ENCODE measurements around the gene VSIG8. TPM values are rescaled to one million over a fixed set of nuclear protein-coding genes. Genes with fewer than 3 reads are reported as not detected.

The VSIG8 gene
- total and polyA plus RNA-seq, 2 donors (not counting 3 experiments of a cell fraction or from before 2014, with no cell fraction given) = not detected

- ChIA-PET CTCF (no interaction called here), POLR2A (no interaction called here)
- no peaks in the 10 kb centered on the region for H3K27me3 ChIP-seq (ENCODE audit: control insufficient read depth in 2 of 2, insufficient read depth in 2 of 2, low read length in 2 of 2)
- intact Hi-C loops (cut with micrococcal nuclease) (no loop called here), dilution Hi-C loops (cut with MboI; ENCODE audit: extremely low pct_ligation_motif_present, low sequenced_read_pairs) (no loop called here)
- no peaks in the 10 kb centered on the region for H3K4me1 ChIP-seq (ENCODE audit: control insufficient read depth, extremely low read depth, insufficient read depth, low read length)
- H3K9me1 ChIP-seq (replicated peaks; ENCODE audit: control insufficient read depth, extremely low read depth, insufficient read depth, low read length) = no peaks in the 10 kb centered on the region
- H2AFZ ChIP-seq (ENCODE audit: low read depth, low read length) = no peak overlapping the region
- FAIRE-seq (no peak), DNase-seq (ENCODE audit: low read depth, low spot score) (no peak)
- no peaks in the 10 kb centered on the region for H3K36me3 ChIP-seq (ENCODE audit: control insufficient read depth in 2 of 2, extremely low read depth in 1 of 2, insufficient read depth in 2 of 2, low read length in 2 of 2)
- no peaks in the 10 kb centered on the region for H3K9me3 ChIP-seq (replicated peaks; ENCODE audit: control insufficient read depth, insufficient read depth, low read length)
- no peak overlapping the region for H3K9ac ChIP-seq (replicated peaks; ENCODE audit: extremely low read depth, insufficient read depth, low read length)
- H3K27ac ChIP-seq (ENCODE audit: insufficient read depth, low read depth, low read length) = no peak overlapping the region
- H4K20me1 ChIP-seq (replicated peaks; ENCODE audit: control insufficient read depth, extremely low read depth, insufficient read depth, low read length) = no peaks in the 10 kb centered on the region
- no peaks in the 10 kb centered on the region for H3K79me2 ChIP-seq (ENCODE audit: control insufficient read depth, insufficient read depth, low read length)
- H3K4me2 ChIP-seq (ENCODE audit: insufficient read depth, low read length) = no peak overlapping the region
- no TSS peak for BruUV-seq (replicated peaks)
- no peak for TF ChIP-seq FOS (IDR thresholded peaks at IDR 0.05; ENCODE audit: borderline replicate concordance, insufficient read depth, low read length)
- TF ChIP-seq GATA2 (IDR thresholded peaks at IDR 0.05; ENCODE audit: insufficient read depth, insufficient read length, low read depth, low read length) = no peak
- H3K4me3 ChIP-seq (replicated peaks in 1 of 3; ENCODE audit: insufficient read depth in 1 of 3, low read depth in 1 of 3, low read length in 3 of 3) = no peak overlapping the region
Measured at GRCh38 chr1:159898527-159898926, 36.1 kb upstream of the VSIG8 start.

- Histone ChIP-seq H3K4me3 (replicated peaks in 1 of 3; ENCODE audit: insufficient read depth in 1 of 3, low read depth in 1 of 3, low read length in 3 of 3) (no peak overlapping the region), H3K4me1 (ENCODE audit: control insufficient read depth, extremely low read depth, insufficient read depth, low read length) (no peaks in the 10 kb centered on the region), H3K79me2 (ENCODE audit: control insufficient read depth, insufficient read depth, low read length) (no peaks in the 10 kb centered on the region), H3K4me2 (ENCODE audit: insufficient read depth, low read length) (no peak overlapping the region), H3K9me1 (replicated peaks; ENCODE audit: control insufficient read depth, extremely low read depth, insufficient read depth, low read length) (no peaks in the 10 kb centered on the region), H2AFZ (ENCODE audit: low read depth, low read length) (no peak overlapping the region), H3K27ac (ENCODE audit: insufficient read depth, low read depth, low read length) (no peak overlapping the region), H3K27me3 (ENCODE audit: control insufficient read depth in 2 of 2, insufficient read depth in 2 of 2, low read length in 2 of 2) (no peaks in the 10 kb centered on the region), H3K36me3 (ENCODE audit: control insufficient read depth in 2 of 2, extremely low read depth in 1 of 2, insufficient read depth in 2 of 2, low read length in 2 of 2) (no peaks in the 10 kb centered on the region), H3K9ac (replicated peaks; ENCODE audit: extremely low read depth, insufficient read depth, low read length) (no peak overlapping the region), H4K20me1 (replicated peaks; ENCODE audit: control insufficient read depth, extremely low read depth, insufficient read depth, low read length) (no peaks in the 10 kb centered on the region), H3K9me3 (replicated peaks; ENCODE audit: control insufficient read depth, insufficient read depth, low read length) (no peaks in the 10 kb centered on the region)
- CTCF ChIA-PET = no interaction called here
- FAIRE-seq (no peak), DNase-seq (ENCODE audit: low read depth, low spot score) (no peak)
- dilution Hi-C loops (cut with MboI; ENCODE audit: extremely low pct_ligation_motif_present, low sequenced_read_pairs) (no loop called here), intact Hi-C loops (cut with micrococcal nuclease) (no loop called here)
- TF ChIP-seq POLR2A (IDR thresholded peaks at IDR 0.05; ENCODE audit: low read depth, low read length) (no peak), MAX (IDR thresholded peaks at IDR 0.05; ENCODE audit: insufficient read depth, insufficient read length) (no peak), EZH2 (IDR thresholded peaks at IDR 0.05; ENCODE audit: borderline replicate concordance, low read depth, low read length, severe bottlenecking) (no peak), JUN (IDR thresholded peaks at IDR 0.05; ENCODE audit: borderline replicate concordance, insufficient read depth, insufficient read length, low read depth) (no peak), GATA2 (IDR thresholded peaks at IDR 0.05; ENCODE audit: insufficient read depth, insufficient read length, low read depth, low read length) (no peak), MYC (IDR thresholded peaks at IDR 0.05; ENCODE audit: low read depth, low read length) (no peak), FOS (IDR thresholded peaks at IDR 0.05; ENCODE audit: borderline replicate concordance, insufficient read depth, low read length) (no peak), POLR2AphosphoS5 (IDR thresholded peaks at IDR 0.05; ENCODE audit: insufficient read depth, low read depth, low read length) (no peak)
- TF ChIP-seq, protein P1, sequence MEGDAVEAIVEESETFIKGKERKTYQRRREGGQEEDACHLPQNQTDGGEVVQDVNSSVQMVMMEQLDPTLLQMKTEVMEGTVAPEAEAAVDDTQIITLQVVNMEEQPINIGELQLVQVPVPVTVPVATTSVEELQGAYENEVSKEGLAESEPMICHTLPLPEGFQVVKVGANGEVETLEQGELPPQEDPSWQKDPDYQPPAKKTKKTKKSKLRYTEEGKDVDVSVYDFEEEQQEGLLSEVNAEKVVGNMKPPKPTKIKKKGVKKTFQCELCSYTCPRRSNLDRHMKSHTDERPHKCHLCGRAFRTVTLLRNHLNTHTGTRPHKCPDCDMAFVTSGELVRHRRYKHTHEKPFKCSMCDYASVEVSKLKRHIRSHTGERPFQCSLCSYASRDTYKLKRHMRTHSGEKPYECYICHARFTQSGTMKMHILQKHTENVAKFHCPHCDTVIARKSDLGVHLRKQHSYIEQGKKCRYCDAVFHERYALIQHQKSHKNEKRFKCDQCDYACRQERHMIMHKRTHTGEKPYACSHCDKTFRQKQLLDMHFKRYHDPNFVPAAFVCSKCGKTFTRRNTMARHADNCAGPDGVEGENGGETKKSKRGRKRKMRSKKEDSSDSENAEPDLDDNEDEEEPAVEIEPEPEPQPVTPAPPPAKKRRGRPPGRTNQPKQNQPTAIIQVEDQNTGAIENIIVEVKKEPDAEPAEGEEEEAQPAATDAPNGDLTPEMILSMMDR (IDR thresholded peaks at IDR 0.05; ENCODE audit: extremely low read depth in 1 of 2, insufficient read depth in 1 of 2, low read depth in 1 of 2, low read length in 2 of 2) = no peak
- POLR2A ChIA-PET = no interaction called here
- no TSS peak for BruUV-seq (replicated peaks)
Measured at GRCh38 chr1:159897962-159898361, 35.5 kb upstream of the VSIG8 start.
